WTC11 (cell line): ENCODE data around the gene HDAC10. TPM values are rescaled to one million over a fixed set of nuclear protein-coding genes. Genes with fewer than 3 reads are reported as not detected.

Source experiments
- ATAC-seq: fragments of 200-7000 bp; cut with Tn5 transposase; 2 replicates; pipeline ENCODE4 v1.10.0; 2021; ENCODE audit warnings: mild to moderate bottlenecking, moderate library complexity
- CTCF ChIA-PET: fragments of 300-600 bp; sonication (Branson Sonifier 250); formaldehyde crosslinking; loops from one replicate; lab custom pipeline; 2021; ENCODE audit warnings: antibody characterized with exemption; lab: Charles Lee
- POLR2A ChIA-PET: fragments of 350-600 bp; sonication (Branson Sonifier 250); formaldehyde crosslinking; loops from one replicate; lab custom pipeline; 2021; ENCODE audit warnings: antibody characterized with exemption; lab: Charles Lee
- DNase-seq: peaks from one replicate; pipeline ENCODE4 v3.0.0; 2021; ENCODE audit warnings: low spot score
- H3K27ac Mint-ChIP-seq: 2 replicates; pipeline ENCODE4 v1.8.0; 2021; ENCODE audit warnings: mixed read lengths
- H3K27me3 Mint-ChIP-seq: 2 replicates; pipeline ENCODE4 v1.8.0; 2021; ENCODE audit warnings: low read depth, mild to moderate bottlenecking, moderate library complexity, mixed read lengths
- H3K36me3 Mint-ChIP-seq: 2 replicates; pipeline ENCODE4 v1.8.0; 2021; ENCODE audit warnings: mixed read lengths
- H3K4me1 Mint-ChIP-seq: 2 replicates; pipeline ENCODE4 v1.8.0; 2022; ENCODE audit warnings: mixed read lengths
- H3K4me3 Mint-ChIP-seq: 2 replicates; pipeline ENCODE4 v1.8.0; 2021; ENCODE audit warnings: mild to moderate bottlenecking, moderate library complexity, mixed read lengths
- H3K9me3 Mint-ChIP-seq: 2 replicates; pipeline ENCODE4 v1.8.0; 2021; ENCODE audit warnings: mixed read lengths
- CBFB ChIP-seq: sonication (generic); formaldehyde crosslinking; IDR thresholded peaks from 2 replicates; pipeline ENCODE4 v1.8.1; 2022; ENCODE audit warnings: mild to moderate bottlenecking, low read depth, missing genetic modification reagents
- CTCF ChIP-seq: fragments of 200-600 bp; IDR thresholded peaks from 2 replicates; pipeline ENCODE4 v1.8.0; 2022; ENCODE audit warnings: antibody characterized with exemption
- EMX1 ChIP-seq: fragments of 250-450 bp; sonication (Bioruptor Pico); IDR thresholded peaks from 2 replicates; pipeline ENCODE4 v1.8.0; 2021; ENCODE audit warnings: mild to moderate bottlenecking
- ERG ChIP-seq: fragments of 250-450 bp; sonication (Bioruptor Pico); IDR thresholded peaks from 2 replicates; pipeline ENCODE4 v1.8.0; 2021; ENCODE audit warnings: mild to moderate bottlenecking
- ESRRA ChIP-seq: sonication (generic); formaldehyde crosslinking; IDR thresholded peaks from 2 replicates; pipeline ENCODE4 v1.8.1; 2022; ENCODE audit warnings: mild to moderate bottlenecking, missing genetic modification reagents, borderline replicate concordance
- FOXJ3 ChIP-seq: sonication (generic); formaldehyde crosslinking; IDR thresholded peaks from 2 replicates; pipeline ENCODE4 v1.9.0; 2021; ENCODE audit warnings: missing genetic modification reagents, mild to moderate bottlenecking, borderline replicate concordance
- FOXP1 ChIP-seq: sonication (generic); formaldehyde crosslinking; IDR thresholded peaks from 2 replicates; pipeline ENCODE4 v1.8.0; 2022; ENCODE audit warnings: missing genetic modification reagents, mild to moderate bottlenecking, moderate library complexity, borderline replicate concordance
- HMGA2 ChIP-seq: fragments of 250-450 bp; sonication (Bioruptor Pico); IDR thresholded peaks from 2 replicates; pipeline ENCODE4 v1.4.0; 2021; ENCODE audit warnings: mild to moderate bottlenecking, moderate library complexity
- JUN ChIP-seq: sonication (generic); formaldehyde crosslinking; IDR thresholded peaks from 2 replicates; pipeline ENCODE4 v1.8.0; 2023; ENCODE audit warnings: mild to moderate bottlenecking, missing genetic modification reagents
- KAT7 ChIP-seq: sonication (generic); formaldehyde crosslinking; IDR thresholded peaks from 2 replicates; pipeline ENCODE4 v1.8.1; 2023; ENCODE audit warnings: missing genetic modification reagents, mild to moderate bottlenecking, borderline replicate concordance
- NFYB ChIP-seq: sonication (generic); formaldehyde crosslinking; conservative IDR thresholded peaks from 2 replicates; pipeline ENCODE4 v1.8.0; 2022; ENCODE audit warnings: low read depth, missing genetic modification reagents
- NR1H2 ChIP-seq: sonication (generic); formaldehyde crosslinking; IDR thresholded peaks from 2 replicates; pipeline ENCODE4 v1.9.0; 2021; ENCODE audit warnings: mild to moderate bottlenecking, moderate library complexity, missing genetic modification reagents
- NR2C2 ChIP-seq: sonication (generic); formaldehyde crosslinking; IDR thresholded peaks from 2 replicates; pipeline ENCODE4 v1.8.0; 2022; ENCODE audit warnings: mild to moderate bottlenecking, missing genetic modification reagents
- TEAD1 ChIP-seq: sonication (generic); formaldehyde crosslinking; IDR thresholded peaks from 2 replicates; pipeline ENCODE4 v1.8.0; 2022; ENCODE audit warnings: mild to moderate bottlenecking, missing genetic modification reagents
- ZNF232 ChIP-seq: sonication (generic); formaldehyde crosslinking; IDR thresholded peaks from 2 replicates; pipeline ENCODE4 v1.8.0; 2022; ENCODE audit warnings: mild to moderate bottlenecking, missing genetic modification reagents
- total RNA-seq: library from RNA; stranded (reverse); gene quantifications from 3 replicates; pipeline ENCODE4 v1.2.3, GENCODE V29; 2021
- TF ChIP-seq, protein P1 (sequence below): fragments of 250-450 bp; sonication (Bioruptor Pico); IDR thresholded peaks from 2 replicates; pipeline ENCODE4 v2.1.2; 2022; ENCODE audit warnings: mild to moderate bottlenecking, moderate library complexity
- TF ChIP-seq, protein P2 (sequence below): sonication (generic); formaldehyde crosslinking; IDR thresholded peaks from 2 replicates; pipeline ENCODE4 v1.8.1; 2022; ENCODE audit warnings: low read depth, missing genetic modification reagents, borderline replicate concordance
- TF ChIP-seq, protein P3 (sequence below): sonication (generic); formaldehyde crosslinking; IDR thresholded peaks from 2 replicates; pipeline ENCODE4 v1.8.0; 2023; ENCODE audit warnings: missing genetic modification reagents, mild to moderate bottlenecking, borderline replicate concordance
- TF ChIP-seq, protein P4 (sequence below): fragments of 250-450 bp; sonication (Bioruptor Pico); IDR thresholded peaks from 2 replicates; pipeline ENCODE4 v1.9.0; 2021; ENCODE audit warnings: mild to moderate bottlenecking
- TF ChIP-seq, protein P5 (sequence below): sonication (generic); formaldehyde crosslinking; IDR thresholded peaks from 2 replicates; pipeline ENCODE4 v1.8.0; 2022; ENCODE audit warnings: mild to moderate bottlenecking, missing genetic modification reagents

The HDAC10 gene
- total RNA-seq, 1 experiment from 2014 or later, result 40.9 TPM

DNA sequence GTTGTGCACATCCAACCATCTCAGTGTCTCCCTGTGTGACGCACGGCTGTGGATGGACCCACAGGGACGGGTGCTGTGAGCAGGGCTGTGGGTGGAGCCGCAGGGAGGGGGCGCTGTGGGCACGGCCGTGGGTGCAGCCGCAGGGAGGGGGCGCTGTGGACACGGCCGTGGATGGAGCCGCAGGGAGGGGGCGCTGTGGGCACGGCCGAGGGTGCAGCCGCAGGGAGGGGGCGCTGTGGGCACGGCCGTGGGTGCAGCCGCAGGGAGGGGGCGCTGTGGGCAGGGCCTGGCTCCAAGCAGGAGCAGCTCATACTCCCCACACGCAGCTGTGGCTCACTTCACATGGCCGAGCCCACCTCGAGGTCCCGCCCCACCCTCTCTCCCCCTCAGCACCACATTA lies 25.1 kb upstream of the HDAC10 start (continued):
- peak; percentile 75 for TF ChIP-seq CTCF
- TF ChIP-seq, protein P1, sequence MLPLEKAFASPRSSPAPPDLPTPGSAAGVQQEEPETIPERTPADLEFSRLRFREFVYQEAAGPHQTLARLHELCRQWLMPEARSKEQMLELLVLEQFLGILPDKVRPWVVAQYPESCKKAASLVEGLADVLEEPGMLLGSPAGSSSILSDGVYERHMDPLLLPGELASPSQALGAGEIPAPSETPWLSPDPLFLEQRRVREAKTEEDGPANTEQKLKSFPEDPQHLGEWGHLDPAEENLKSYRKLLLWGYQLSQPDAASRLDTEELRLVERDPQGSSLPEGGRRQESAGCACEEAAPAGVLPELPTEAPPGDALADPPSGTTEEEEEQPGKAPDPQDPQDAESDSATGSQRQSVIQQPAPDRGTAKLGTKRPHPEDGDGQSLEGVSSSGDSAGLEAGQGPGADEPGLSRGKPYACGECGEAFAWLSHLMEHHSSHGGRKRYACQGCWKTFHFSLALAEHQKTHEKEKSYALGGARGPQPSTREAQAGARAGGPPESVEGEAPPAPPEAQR, result no peak
- TF ChIP-seq, all 79 proteins: peak for 3

- no peak overlapping the region for H3K27ac Mint-ChIP-seq
- no peaks in the 10 kb centered on the region for H3K4me1 Mint-ChIP-seq
- no peaks in the 10 kb centered on the region for H3K9me3 Mint-ChIP-seq
- ChIA-PET CTCF (interaction anchor here (1.0 to 2.4 kb wide), 4 partner anchors 9 to 51 kb away, joined by 5 to 37 read pairs (median 18); partner anchors contain the start of gene DENND6B), POLR2A (no interaction called here)
- peaks cover 37% of the 10 kb centered on the region for H3K36me3 Mint-ChIP-seq
- ATAC-seq (no peak), DNase-seq (no peak)
- H3K27me3 Mint-ChIP-seq, result peaks cover 15% of the 10 kb centered on the region
- H3K4me3 Mint-ChIP-seq, result no peak overlapping the region
- TF ChIP-seq TEAD1 (no peak), FOXJ3 (CRISPR knock-in tag) (no peak), FOXP1 (CRISPR knock-in tag) (no peak), CBFB (CRISPR knock-in tag) (no peak), HMGA2 (CRISPR knock-in tag) (no peak), NR1H2 (CRISPR knock-in tag) (no peak), ESRRA (no peak), ERG (CRISPR knock-in tag) (no peak), JUN (CRISPR knock-in tag) (no peak), ZNF232 (no peak), NR2C2 (no peak), KAT7 (CRISPR knock-in tag) (no peak), NFYB (no peak), EMX1 (no peak)
- TF ChIP-seq, protein P2, sequence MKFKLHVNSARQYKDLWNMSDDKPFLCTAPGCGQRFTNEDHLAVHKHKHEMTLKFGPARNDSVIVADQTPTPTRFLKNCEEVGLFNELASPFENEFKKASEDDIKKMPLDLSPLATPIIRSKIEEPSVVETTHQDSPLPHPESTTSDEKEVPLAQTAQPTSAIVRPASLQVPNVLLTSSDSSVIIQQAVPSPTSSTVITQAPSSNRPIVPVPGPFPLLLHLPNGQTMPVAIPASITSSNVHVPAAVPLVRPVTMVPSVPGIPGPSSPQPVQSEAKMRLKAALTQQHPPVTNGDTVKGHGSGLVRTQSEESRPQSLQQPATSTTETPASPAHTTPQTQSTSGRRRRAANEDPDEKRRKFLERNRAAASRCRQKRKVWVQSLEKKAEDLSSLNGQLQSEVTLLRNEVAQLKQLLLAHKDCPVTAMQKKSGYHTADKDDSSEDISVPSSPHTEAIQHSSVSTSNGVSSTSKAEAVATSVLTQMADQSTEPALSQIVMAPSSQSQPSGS, result no peak
- TF ChIP-seq, protein P3, sequence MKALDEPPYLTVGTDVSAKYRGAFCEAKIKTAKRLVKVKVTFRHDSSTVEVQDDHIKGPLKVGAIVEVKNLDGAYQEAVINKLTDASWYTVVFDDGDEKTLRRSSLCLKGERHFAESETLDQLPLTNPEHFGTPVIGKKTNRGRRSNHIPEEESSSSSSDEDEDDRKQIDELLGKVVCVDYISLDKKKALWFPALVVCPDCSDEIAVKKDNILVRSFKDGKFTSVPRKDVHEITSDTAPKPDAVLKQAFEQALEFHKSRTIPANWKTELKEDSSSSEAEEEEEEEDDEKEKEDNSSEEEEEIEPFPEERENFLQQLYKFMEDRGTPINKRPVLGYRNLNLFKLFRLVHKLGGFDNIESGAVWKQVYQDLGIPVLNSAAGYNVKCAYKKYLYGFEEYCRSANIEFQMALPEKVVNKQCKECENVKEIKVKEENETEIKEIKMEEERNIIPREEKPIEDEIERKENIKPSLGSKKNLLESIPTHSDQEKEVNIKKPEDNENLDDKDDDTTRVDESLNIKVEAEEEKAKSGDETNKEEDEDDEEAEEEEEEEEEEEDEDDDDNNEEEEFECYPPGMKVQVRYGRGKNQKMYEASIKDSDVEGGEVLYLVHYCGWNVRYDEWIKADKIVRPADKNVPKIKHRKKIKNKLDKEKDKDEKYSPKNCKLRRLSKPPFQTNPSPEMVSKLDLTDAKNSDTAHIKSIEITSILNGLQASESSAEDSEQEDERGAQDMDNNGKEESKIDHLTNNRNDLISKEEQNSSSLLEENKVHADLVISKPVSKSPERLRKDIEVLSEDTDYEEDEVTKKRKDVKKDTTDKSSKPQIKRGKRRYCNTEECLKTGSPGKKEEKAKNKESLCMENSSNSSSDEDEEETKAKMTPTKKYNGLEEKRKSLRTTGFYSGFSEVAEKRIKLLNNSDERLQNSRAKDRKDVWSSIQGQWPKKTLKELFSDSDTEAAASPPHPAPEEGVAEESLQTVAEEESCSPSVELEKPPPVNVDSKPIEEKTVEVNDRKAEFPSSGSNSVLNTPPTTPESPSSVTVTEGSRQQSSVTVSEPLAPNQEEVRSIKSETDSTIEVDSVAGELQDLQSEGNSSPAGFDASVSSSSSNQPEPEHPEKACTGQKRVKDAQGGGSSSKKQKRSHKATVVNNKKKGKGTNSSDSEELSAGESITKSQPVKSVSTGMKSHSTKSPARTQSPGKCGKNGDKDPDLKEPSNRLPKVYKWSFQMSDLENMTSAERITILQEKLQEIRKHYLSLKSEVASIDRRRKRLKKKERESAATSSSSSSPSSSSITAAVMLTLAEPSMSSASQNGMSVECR (CRISPR knock-in tag), result no peak
- TF ChIP-seq, protein P4, sequence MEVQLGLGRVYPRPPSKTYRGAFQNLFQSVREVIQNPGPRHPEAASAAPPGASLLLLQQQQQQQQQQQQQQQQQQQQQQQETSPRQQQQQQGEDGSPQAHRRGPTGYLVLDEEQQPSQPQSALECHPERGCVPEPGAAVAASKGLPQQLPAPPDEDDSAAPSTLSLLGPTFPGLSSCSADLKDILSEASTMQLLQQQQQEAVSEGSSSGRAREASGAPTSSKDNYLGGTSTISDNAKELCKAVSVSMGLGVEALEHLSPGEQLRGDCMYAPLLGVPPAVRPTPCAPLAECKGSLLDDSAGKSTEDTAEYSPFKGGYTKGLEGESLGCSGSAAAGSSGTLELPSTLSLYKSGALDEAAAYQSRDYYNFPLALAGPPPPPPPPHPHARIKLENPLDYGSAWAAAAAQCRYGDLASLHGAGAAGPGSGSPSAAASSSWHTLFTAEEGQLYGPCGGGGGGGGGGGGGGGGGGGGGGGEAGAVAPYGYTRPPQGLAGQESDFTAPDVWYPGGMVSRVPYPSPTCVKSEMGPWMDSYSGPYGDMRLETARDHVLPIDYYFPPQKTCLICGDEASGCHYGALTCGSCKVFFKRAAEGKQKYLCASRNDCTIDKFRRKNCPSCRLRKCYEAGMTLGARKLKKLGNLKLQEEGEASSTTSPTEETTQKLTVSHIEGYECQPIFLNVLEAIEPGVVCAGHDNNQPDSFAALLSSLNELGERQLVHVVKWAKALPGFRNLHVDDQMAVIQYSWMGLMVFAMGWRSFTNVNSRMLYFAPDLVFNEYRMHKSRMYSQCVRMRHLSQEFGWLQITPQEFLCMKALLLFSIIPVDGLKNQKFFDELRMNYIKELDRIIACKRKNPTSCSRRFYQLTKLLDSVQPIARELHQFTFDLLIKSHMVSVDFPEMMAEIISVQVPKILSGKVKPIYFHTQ (CRISPR knock-in tag), result no peak
- TF ChIP-seq, protein P5, sequence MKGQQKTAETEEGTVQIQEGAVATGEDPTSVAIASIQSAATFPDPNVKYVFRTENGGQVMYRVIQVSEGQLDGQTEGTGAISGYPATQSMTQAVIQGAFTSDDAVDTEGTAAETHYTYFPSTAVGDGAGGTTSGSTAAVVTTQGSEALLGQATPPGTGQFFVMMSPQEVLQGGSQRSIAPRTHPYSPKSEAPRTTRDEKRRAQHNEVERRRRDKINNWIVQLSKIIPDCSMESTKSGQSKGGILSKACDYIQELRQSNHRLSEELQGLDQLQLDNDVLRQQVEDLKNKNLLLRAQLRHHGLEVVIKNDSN (CRISPR knock-in tag), result no peak
Observed at GRCh38 chr22:50275181-50276055, 24.4 kb upstream of the HDAC10 start.
